ENCODE data around the gene TRPM2.
"Not testable (repeated sequence)": the region's sequence is repeated elsewhere in the genome, so short reads cannot be mapped to it uniquely, and the experiment has no call there.

Gene TRPM2

DNA sequence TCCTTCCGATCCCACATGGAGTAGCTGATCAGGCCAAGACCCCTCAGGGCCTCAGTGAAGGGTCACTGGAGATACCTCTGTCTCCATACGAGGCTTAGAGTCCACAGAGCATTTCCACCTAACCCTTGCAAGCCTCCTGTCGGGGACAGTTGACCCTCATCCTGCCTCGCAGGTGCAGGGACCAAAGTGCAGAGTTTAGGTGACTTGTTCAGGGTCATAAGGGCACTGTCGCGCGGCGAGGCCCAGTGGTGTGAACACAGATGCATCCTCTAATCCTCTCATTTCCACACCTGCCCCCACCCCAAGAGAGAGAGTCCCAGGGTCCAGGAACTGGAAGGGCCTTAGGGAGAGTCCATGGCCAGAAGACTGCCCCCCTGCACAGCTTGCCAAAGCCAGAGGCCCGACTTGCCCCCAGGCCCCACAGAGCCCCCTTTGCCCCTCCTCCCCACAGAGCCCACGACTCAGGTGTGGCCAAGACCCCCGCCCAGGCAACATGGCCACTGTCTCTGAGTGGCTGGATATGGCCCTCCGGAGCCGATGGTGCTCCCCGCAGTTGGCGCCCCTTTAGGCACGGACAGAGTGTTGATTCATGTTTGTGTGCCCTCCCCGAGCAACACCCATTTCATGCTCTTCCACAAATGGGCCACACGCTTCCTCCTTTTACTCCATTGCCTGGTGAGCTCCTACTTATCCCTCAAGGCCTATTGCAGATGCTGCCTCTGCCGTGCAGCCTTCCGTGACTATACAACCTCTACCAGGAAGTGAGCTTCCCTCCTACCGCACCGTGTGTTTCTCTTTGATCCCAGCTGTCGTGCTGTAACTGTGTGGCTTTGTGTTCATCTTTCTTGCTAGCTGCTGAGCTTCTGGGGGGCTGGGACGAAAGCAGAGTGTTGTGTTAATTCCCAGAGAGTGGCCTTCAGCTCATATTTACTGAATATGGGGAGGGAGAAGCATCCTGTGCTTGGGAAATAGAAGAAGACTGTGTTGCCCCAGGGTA is 1.7 kb downstream of the TRPM2 start:
- DNase-seq (ENCODE audit: low read depth, low spot score), result no peak

DNA sequence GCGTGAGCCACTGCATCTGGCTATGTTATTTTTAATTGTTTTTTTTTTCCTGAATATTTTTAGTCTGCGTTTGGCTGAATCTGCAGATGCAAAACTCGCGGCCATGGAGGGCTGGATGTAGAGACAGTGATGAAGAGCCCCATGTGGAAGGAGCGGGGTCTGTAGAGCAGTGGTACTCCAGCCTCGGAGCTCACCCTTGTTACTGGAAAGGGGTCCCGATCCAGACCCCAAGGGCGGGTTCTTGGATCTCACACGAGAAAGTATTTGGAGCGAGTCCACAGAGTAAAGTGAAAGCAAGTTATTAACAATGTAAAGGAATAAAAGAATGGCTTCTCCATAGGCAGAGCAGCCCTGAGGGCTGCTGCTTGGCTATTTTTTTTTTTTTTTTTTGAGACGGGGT is 2.7 kb downstream of the TRPM2 start:
- DNase-seq (ENCODE audit: low read depth, low spot score), result no peak

DNA sequence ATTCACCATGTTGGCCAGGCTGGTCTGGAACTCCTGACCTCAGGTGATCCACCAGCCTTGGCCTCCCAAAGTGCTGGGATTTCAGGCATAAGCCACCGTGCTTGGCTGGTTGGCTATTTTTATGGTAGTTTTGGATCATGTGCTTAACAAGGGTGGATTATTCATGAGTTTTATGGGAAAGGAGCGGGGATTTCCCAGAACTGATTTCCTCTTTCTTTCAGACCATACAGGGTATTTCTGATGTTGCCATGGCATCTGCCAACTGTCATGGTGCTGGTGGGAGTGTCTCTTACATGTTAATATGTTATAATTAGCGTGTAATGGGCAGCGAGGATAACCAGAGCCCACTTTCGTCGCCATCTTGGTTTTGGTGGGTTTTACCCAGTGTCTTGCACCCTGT is 3.2 kb downstream of the TRPM2 start:
- no peak for DNase-seq (ENCODE audit: low read depth, low spot score)

DNA sequence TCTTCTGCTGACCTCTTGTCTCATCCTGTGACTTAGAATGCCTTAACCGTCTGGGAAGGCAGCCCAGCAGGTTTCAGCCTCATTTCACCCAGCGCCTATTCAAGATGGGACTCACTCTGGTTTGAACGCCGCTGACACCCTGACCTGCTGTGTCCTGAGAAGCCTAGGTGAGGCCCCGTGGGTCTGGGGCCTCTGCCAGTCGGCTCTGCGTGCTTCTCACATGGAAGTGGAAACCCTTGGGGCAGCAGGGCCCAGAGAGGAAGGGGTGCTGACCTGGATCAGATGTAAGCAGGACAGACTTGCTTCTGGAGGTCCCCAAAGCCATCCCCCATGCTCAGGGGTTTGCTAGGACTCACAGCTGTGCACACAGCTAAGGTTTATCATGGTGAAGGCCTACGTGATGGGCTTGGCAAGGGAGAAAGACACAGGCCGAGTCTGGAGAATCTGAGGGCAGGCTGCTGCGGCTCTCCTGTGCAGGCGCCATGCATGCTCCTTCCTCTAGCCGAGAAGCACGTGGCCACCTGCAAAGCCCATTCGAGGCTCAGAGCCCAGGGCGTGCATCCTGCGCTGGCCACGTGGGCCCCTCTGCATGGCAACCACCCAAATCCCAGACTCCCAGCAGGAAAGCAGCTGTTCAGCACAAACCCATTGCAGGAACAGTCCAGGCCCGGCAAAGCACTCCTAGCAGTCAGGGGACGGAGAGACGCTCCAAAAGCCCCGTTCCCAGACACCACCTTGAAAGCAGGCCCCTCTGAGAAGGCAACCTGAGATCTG is 3.8 kb downstream of the TRPM2 start:
- no peak for DNase-seq (ENCODE audit: low read depth, low spot score)

DNA sequence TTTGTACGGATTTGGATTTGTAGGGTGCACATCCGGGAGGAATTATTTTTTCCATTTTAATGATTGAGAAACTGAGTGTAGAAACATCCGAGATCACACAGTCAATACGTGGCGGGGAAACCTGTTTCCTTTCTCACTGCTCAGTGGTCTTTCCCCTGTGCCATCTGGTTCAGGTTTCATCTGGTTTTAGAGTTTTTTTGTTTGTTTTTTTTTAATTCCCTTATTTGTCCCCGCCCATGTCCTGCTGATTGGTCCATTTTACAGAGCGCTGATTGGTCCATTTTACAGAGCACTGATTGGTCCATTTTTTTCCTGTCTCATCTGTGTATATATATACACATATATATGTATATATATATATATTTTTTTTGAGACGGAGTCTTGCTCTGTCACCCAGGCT is 6.0 kb downstream of the TRPM2 start:
- DNase-seq (ENCODE audit: low read depth, low spot score), result no peak

DNA sequence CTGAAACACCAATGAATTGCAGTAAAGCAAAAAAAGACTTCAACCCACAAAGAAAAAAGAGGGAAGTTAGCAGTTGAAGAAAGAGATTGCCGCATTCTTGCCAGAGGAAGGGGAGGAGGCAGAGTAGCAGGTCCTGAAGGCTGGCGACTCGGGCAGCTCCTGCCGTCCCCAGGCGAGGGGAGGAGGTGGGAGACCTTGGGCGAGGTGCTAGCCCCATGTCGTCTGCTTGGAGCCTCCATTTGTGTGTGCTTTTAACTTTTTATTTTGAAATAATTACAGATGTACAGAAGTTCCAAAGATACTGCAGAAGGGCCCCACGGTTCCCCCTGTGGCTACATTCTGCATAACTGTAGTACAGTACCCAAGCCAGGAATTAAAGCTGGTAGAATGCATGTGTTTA is 6.7 kb downstream of the TRPM2 start:
- no peak for DNase-seq (ENCODE audit: low read depth, low spot score)

DNA sequence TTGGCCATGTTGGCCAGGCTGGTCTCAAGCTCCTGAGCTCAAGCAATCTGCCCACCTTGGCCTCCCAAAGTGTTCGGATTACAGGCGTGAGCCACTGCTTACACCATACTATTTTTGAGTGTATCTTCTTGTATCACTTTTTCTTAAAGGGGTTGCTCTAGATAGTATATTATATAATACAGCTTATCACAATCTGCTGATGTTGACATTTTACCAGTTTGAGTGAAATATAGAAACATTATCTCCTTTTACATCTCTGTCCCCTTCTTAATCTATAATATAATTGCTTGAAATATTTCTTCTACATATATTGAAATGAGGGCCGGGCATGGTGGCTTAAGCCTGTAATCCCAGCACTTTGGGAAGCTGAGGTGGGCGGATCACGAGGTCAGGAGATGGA is 8.5 kb downstream of the TRPM2 start:
- DNase-seq (ENCODE audit: low read depth, low spot score), result not testable (repeated sequence)

DNA sequence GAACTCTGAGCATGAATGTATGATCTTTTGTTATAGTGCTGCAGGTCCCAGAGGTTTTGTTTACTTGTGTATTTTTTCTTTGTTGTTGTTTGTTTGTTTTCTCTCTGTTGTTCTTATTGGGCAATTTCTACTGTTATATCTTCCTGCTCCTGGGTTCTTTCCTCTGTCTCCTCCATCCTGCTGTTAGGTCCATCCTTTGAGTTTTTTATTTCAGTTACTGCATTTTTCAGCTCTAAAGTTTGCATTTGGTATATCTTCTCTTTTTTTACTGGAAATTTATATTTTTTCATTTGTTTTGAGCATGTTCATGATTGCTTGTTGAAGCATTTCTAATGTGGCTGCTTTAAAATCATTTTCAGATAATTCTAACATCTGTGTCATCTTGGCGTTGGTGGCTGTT is 9.9 kb downstream of the TRPM2 start:
- DNase-seq (ENCODE audit: low read depth, low spot score), result no peak

DNA sequence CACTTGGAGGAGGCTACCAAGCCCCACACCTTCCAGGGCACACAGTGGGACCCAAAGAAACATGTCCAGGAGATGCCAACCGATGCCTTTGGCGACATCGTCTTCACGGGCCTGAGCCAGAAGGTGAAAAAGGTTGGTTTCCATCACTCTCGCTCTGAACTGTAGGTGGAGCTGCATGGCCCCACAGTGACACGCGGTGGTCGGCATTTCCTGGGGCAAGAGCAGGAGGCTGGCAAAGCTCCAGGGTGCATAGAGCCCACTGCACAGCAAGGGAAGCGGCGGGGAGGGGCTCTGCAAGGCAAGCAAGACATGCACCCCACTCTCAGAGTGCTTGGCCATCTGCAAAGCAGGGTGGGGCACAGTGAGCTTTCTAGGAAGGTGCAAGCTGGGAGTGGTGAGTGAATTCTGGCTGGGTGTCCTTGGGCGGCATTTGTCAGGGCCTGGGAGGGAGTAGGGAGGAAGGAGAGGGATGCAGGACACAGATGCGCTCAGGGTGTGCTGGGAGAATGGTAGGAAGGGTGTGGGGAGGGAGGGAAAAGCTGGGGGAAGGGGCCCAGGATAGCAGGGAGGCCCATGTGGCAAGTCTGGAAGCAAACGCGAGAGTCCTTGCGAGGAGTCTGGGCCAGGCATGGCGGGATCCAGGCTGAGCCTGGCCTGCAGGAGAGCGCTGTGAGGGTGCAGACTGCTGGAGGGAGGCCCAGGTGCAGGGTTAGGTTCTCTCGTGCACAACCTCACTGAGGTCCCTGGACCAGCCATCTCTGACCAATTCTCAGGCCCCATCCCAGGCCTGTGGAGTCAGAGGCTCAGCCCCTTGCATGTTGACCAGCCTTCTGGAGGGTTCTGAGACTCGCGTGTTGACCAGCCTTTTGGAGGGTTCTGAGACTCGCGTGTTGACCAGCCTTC is 11.0 kb downstream of the TRPM2 start:
- no peak for DNase-seq (ENCODE audit: low read depth, low spot score)

DNA sequence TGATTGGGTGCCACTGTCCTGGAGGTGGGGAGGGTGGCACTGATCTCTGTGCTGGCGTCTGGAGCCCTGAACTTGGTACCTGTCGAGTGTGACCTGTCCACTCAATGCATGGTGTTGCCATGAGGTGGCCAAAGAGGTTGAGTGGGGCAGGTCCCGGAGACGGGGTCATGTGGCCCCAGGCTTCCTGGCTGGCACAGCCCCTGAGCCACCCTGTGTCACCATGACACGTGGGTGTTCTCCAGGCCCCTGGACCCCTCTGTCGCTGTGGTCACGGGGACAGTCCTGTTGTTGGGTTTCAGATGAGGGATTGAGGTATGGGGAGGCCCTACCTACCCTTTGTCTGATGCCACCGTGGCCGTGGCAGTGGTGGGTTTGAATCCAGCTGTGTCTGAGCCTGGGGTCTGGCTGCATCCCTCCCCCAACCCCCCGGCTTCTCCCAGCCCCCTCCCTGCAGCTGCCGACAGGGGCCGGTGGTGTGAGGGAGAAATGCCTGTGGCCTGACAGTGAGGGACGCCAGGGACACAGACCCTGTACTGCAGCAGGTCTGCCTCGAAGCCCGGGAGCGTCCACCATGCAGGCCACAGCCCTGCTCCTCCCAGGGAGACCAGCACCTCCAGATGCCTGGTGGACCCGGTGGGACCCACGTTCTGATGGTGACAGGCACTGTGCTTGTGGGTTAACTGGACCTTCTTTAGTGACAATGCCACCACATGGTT is 12.0 kb downstream of the TRPM2 start:
- DNase-seq (ENCODE audit: low read depth, low spot score), result no peak

DNA sequence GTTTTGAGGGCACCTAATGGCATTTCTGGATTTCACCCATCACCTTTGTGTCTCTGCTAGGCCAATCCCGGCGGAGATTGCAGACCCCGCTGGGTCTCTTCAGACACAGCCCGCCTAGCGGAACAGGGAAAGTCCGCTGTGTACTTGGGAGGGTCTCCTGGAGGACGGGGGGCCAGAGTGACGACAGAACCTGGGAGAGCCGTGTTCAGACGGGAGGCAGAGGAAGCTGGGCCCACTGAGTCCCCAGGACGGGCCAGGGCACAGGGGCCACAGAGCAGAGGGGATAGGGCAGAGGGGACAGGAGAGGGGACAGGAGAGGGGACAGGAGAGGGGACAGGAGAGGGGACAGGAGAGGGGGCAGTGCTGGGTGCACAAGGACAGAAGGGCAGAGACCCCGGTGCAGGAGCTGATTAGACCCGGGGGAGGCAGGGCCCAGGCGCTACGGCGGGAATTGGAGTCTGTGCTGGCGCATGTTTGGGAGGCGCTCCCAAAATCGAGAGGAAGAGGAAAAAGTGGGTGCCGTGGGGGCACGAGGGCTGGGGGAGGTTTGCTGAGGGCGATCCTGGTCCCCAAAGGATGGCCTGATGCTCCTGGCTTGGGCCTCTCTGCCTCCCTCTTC is 12.7 kb downstream of the TRPM2 start:
- DNase-seq (ENCODE audit: low read depth, low spot score), result no peak

DNA sequence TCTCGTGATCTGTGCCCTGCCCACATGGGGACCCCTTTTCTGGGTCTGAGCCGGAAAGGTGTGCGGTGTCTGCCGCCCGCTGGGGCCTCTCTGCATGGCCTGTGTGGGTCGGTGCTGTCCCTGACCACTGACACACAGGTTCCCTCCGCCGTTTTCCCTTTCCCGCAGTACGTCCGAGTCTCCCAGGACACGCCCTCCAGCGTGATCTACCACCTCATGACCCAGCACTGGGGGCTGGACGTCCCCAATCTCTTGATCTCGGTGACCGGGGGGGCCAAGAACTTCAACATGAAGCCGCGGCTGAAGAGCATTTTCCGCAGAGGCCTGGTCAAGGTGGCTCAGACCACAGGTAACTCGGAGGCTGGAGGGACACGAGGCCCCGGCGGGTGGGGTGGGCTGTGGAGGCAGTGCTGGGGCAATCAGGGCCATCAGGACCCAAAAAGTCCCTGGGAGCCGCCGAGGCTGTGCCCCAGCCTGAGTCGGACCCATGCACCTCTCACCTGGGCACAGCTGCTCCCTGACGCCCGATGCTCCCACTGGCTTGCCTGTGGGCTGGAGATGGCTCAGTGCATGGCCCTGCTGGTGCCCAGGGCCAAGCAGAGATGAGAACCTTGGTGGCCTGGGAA is 13.3 kb downstream of the TRPM2 start:
- no peak for DNase-seq (ENCODE audit: low read depth, low spot score)

DNA sequence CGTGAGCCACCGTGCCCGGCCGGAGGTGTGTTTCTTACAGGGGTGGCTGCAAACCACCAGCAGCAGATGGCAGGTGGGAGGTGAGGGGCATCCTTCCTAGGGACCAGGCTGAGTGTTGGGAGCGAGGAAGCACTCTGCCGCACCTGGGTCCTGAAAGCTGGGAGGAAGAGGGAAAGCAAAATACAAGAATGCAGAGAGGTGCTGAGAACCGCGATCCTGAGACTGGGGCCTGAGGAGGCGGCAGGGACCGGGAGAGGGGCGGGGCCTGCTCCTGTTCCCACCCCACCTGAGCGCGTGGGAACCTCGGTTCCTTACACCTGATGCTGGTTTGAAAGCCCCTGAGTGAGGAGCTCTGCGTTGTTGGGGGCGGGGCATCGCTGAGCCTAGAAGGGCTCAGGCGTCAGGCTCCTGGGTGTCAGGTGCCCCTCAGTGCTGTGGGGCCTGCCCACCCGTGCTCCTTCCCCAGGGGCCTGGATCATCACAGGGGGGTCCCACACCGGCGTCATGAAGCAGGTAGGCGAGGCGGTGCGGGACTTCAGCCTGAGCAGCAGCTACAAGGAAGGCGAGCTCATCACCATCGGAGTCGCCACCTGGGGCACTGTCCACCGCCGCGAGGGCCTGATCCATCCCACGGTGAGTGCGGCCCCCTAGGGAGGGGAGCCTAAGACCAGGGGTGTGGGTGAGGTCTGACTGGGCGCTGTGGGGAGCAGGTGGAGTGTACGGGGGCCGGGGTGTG is 15.5 kb downstream of the TRPM2 start:
- DNase-seq (ENCODE audit: low read depth, low spot score), result no peak

DNA sequence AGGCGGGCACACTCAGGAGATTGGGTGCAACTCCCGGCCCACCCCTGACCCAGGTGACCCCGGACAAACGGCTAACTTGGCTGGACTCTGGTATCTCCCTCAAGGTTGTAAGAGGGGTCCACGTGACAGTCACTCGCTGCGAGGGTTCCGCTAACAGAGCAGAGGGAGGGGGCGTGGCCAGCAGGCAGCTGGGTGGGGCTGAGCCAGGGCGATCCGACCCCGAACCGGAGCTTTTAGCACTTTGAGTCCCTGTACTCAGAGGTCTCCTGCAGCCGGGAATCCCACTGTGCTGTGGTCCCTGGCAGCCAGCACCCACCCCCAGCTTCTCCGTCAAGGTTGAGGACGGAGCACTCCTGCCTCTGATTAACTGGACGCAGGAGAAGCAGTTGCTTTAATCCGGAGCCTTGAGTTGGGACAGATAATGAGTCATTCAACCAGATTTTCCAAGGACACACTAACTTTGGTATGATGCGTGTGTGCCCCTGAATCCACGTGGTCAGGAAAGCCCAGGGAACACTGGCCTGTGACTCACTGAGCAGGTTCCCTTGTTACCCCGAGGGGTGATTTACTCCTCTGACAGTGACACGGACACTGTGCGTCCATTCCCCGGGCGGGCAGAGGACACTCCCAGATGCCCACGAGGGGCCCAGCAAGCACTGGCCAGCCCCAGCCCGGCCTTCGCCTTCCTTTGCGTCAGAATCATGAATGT is 16.8 kb downstream of the TRPM2 start:
- DNase-seq (ENCODE audit: low read depth, low spot score), result no peak

DNA sequence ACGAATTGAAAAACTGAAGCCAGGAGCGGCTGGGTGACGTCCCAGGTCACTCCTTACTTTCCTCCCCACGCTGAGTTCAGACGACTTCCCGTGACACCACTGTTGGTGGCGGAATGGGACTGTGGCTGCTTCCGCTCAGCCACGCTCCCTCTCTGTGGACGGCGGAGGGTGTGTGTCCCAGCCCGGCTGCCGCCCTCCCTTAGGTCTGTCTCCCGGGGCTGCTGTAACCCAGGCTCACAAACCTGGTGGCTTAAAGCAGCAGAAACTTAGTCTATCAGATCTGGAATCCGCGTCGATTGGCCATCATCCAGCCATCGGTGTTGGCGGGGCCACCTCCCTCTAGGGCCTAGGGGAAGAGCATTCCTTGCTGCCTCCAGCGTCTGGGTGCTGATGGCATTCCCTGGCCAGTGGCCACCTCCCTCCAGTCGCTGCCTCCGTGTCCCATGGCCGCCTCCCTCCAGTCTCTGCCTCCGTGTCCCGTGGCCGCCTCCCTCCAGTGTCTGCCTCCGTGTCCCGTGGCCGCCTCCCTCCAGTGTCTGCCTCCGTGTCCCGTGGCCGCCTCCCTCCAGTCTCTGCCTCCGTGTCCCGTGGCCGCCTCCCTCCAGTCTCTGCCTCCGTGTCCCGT is 17.5 kb downstream of the TRPM2 start:
- no peak for DNase-seq (ENCODE audit: low read depth, low spot score)

DNA sequence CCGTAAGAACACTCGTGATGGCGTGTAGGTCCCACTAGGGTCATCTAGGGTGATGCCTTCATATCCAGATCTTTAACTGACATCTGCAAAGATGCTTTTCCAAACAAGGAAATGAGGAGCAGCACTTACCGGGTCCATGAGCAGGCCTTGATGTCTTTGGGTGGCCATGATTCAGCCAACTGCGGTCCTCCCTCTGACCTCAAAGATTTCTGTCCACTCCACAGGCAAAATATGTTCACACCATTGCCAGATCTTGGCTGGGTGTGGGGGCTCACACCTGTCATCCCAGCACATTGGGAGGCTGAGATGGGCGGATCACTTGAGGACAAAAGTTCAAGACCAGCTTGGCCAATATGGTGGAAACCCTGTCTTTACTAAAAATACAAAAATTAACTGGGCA is 18.2 kb downstream of the TRPM2 start:
- no peak for DNase-seq (ENCODE audit: low read depth, low spot score)

DNA sequence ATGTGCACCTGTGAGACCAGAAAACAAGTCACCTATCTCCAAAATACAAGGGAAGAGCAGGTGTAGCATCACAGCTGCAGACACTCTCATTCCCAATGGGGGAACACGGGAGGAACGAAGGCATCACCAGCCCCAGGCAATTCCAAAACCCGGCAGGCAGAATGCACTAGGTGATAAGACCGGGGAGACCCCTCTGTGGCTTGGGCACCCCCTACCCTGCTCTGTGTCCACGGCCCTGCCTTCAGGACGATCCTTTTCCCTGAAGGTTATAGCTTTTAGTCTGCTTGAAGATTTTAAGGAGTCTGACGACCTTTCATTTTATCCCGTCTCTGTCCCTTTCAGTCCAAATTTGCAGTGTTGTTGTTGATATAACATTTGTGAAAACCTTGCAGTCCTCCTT is 19.2 kb downstream of the TRPM2 start:
- DNase-seq (ENCODE audit: low read depth, low spot score), result no peak

DNA sequence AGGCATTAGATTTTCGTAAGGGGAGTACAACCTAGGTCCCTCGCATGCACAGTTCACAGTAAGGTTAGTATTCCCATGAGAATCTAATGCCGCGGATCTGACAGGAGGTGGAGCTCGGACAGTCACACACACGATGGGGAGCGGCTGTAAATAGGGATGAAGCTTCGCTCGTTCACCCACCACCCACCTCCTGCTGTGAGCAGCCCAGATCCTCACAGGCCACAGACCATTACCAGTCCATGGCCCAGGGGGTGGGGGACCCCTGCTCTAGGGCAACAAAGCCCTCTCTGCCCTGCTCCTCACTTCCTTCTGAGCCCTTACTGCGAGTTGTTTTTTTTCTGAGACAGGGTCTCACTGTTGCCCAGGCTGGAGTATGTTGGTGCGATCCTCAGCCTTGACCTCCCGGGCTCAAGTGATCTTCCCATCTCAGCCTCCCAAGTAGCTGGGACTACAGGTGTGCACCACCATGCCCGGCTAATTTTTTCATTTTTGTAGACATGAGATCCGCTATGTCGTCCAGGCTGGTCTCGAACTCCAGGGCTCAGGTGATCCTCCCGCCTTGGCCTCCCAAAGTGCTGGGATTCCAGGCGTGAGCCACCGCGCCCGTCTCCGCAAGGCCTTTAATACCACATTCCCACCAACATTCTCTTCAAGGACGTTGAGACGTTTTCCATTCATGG is 21.3 kb downstream of the TRPM2 start:
- DNase-seq (ENCODE audit: low read depth, low spot score), result no peak
